NCI-H2196 treated with DMSO at 0.1 percent for 48 hours (cell line): ENCODE results near the gene NID1.

Experiments used
- DNase-seq: peaks from one replicate; lab custom pipeline; 2025; ENCODE audit not compliant: unreplicated experiment; lab: John Stamatoyannopoulos, UW

The NID1 gene

DNA sequence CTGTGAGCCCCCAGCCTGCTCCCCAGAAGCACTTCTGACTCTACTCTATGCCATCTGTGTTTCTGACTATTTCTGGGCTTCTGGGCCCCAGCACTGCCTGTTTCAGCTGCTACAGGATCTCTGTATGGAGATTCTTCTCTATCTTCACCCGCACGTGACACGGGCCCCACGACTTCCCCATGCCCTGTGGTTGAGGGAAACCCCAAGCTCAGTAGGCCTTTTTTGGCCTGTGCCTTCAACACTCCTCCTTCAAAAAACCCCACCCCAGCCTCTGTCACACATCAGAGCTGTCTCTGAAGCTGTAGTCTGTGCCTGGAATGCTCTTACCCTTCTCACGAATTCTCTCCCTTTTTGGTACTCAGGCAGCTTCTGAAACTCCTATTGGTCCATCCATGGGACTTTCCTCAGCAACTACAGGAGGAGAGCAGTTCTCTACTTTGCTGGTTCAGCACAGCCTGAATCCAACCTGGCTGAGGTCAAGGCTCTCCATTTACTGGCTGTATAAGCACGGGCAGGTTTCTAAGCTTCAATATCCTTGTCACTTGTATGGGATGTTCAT lies 2.0 kb upstream of the NID1 start:
- DNase-seq = no peak

DNA sequence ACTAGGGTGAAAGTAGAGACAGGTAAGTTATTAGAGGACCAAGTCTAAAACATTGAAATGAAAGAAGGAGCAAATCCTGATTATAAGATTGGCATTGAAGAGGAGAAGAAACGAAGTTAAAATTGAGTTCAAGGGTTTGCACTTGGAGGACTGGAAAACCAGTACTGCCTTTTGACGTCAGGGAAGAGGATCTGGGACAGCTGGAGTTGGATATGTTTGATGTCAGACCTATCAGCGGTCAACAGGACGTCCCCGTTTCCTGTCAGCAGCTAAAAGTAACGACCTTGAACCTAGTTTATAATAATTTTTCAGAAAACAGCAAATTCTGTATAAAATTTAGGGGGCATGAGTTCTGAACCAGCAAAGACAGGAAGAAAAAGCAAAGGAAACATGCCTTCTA lies 1.2 kb upstream of the NID1 start:
- DNase-seq = no peak

DNA sequence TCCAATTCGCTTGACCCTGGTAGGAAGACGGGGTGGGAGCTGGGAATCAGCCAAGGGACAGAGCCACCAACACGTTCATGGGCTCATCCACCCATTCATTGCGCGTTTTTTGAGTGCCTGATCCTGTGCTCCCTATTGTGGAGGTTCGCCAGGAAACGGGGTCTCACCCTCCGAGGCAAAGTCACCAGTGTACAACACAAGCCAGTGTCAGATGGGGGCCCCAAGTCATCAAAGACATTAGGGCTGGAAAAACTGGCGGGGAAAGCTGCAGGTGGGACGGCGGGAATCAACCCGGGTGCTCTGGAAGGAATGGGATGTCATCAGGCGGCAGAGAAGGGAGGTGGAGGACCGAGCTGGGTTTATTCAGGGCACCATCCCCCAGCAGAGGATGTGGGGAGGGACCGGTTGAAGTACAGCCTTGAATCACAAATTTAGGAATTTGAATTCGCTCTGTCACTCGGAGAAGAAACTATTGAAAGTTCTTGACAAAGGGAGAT lies 667 bp upstream of the NID1 start:
- DNase-seq = no peak

DNA sequence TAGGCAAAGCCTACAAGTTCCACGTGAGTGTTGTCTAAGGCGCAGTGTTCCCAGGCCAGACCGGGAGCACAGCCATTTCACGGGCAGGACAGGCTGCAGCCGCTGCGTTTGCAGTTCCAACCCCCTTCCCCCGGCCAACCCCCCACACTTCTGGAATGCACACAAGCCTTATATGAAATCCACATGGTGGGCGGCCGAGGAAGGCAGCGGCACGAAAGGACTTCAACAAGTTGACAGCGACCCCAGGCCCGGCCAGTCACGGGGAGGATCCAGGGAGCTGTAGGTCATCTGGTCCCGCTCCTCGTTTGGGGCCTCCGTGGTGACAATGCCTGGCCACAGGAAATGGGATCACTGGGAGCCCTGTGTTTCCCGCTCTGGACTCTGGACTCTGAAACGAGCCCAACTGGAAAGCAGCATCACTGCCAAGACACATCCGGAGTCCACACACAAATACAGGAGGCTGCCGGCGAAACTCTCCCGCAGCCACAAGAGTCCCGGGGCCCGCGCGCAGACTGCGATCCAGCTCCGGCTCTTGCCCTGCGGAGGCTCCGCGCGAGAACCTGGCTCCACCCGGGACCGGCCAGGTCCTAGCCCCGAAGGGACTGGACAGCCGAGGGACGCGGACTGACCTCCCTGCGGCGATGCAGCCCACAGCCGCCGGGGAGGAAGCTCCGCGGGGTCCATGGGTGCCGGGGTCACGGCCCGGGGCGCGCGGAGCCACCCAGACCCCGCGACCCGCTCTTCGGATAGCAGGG lies 794 bp downstream of the NID1 start:
- DNase-seq = no peak

DNA sequence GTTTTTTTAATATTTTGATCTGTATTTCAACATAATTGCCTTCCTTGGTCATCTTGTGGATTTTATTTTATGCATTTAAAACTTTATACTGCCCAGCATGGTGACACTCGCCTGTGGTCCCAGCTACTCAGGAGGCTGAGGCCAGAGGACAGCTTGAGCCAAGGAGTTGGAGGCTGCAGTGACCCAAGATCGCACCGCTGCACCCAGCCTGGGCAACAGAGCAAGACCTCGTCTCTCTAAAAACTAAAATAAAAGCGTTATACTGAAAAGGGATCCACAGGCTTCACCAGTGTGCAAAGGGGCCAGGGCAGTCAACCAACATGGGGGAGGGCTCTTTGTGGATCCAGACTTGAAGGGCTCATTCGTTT lies 1.4 kb downstream of the NID1 start:
- DNase-seq = no peak

DNA sequence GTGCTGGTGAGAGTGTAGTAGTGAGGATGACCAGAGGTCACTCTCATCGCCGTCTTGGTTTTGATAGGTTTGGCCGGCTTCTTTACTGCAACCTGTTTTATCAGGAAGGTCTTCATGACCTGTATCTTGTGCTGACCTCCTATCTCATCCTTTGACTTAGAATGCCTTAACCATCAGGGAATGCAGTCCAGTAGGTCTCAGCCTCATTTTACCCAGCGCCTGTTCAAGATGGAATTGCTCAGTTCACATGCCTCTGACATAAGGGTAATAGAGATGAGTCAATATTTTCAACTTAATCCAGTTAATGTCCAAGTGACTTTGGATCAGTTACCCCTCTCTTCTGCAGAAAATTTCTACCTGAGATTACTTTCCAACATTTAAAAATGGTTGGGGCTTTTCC lies 4.6 kb downstream of the NID1 start:
- no peak for DNase-seq

DNA sequence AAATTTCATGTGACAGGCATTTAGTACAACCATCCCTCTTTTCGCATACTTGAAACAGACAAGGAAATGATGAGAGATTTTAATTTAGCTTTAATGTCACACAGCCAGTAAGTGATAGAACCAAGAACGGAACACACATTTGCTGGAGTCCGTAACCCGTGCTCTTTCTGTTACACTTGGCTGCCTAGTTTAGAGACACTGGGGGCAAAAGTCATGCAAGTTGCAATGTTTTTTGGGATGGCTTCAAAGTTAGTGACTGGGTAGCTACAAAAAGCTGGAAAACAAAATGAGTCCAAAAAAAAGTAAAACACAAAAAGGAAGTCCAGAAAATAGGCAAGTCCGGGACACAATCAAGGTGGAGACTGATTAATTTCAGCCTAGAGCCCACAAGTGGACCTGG lies 5.9 kb downstream of the NID1 start:
- no peak for DNase-seq

DNA sequence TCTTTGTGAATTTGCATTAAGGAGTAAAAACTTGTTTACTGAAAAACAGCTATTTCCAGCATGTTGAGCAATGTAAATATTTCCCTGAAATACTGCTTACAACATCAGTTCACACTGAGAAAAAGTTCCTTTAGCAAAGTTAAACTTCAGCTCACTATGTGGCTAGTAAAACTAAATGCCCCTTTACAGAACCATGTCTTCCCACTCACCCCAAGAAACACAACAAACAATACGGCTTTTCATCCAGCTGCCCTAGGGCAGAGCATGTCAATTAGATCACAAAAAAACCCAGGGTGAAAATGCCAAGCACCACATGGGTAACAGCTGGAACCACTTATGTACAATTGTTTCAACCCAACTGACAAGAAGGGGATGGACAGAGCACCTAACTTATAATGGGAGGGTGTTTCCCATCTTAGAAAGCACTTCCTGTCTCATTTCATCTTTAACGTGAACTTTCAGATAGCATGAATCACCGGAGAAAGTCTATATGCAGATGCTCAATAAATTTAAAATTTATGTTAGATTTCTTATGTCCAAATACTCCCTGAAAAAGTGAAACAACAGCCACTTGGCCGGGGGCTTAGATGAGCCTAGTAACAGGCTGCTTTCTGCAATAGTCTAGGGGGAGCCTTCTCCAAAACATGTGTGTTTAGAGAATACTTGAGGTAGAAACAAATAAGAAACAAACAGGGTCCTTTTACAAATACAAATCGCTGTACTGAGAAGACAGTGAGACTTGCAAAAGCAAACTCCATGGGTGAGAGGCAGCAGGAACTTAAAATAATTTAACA lies 6.6 kb downstream of the NID1 start:
- DNase-seq = no peak

DNA sequence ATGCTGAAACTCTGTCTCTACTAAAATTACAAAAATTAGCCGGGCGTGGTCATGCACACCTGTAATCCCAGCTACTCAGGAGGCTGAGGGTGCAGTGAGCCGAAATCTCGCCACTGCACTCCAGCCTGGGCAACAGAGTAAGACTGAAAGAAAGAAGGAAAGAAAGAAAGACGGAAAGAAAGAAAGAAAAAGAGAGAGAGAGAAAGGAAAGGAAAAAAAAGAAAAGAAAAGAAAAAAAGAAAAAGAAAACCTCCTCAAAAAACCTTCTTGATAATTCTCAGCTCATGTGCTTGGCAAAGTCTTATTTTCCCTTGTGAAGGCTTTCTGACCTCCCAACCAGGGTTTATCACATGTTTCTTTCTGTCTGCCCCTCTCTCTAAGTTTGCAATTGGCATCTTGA lies 7.3 kb downstream of the NID1 start:
- no peak for DNase-seq

DNA sequence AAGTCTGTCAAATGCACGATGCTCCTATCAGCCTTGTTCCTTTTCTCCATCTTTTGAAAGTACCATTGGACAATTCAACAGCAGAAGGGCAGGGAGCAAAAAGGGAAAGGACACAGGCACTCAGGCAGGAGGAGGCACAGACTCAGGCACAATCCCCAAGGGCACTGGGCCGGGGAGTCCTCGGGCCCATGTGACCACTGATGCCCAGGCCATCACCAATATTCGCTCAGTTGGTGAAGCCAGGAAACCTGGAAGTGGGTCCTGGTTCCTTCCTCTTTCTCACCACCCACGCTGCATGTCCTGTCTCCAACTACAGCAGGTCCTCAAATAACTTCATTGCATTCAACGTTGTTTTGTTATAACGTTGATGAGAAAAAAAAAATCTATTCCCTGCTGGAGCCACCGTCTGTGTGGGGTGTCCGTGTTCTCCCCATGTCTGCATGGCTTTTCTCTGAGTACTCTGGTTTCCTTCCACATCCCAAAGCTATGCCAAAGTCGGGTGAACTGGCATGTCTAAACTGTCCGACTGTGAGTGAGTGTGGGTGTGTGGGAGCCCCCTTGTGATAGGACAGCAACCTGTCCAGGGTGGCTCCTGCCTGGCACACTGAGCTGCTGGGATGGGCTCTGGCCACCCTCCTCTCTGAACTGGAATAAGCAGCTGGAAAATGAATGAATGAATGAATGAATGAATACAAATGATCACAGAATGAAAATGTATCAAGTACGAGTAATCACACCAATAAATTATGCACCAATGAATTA lies 12.5 kb downstream of the NID1 start:
- no peak for DNase-seq

DNA sequence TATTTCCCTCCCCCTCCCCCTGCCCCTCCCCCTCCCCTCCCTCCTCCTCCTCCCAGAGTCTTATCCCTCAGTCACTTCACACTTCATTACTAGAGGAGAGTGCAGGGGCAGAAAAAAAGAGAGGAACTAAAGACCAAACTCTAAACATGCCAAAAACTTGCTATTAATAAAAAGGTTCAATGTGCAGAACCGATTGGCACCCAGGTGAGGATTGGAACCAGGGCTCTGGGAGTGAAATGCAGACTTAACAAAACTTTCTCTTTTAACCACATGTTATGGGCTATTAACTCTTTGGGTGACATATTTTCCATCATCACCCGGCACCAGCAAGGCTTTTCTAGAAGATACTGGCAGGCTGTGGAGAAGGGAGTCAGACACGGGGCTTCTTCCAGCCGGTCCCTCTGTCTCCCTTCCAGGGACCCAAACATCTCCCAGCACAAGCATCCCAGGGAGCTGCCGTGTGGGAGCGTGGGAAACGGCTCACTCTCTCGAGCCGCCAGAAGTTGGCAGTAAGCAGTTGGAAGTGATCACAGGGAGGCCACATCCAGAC lies 13.6 kb downstream of the NID1 start:
- no peak for DNase-seq

DNA sequence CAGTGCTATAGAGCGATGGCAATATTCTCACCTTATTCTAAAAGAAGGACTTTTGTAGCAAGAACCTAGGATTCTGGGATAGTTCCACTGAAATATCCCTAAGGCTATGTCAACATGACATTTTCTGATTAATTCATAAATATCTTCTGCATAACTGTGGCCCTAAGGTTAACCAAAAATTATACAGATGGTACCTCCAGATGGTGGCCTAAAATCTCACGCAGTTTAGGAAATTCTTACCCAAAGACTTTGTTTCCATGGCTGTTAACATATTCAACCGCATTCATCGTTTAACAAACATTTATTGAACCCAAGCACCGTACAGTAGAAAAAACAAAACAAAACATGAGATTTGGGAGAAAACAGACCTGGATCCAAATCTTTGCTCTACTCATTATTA lies 19.1 kb downstream of the NID1 start:
- DNase-seq = no peak

DNA sequence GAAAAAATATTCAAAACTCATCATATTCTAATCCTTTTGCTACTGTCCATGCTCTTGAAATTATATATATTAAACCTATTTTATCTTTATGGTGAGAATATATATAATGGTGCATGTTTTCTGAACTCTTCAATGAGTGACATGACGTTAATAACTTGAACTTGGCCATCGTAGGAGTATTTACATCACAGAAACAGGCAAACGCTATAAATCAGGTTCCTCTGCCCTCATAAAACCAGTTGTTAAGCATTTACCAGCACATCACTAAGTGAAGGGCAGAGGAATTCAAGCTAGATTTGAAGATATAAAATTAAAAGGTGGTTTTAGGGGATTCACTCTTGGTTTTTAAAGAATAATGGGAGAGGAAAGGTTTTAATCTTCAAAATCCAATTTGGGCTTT lies 20.5 kb downstream of the NID1 start:
- DNase-seq = no peak

DNA sequence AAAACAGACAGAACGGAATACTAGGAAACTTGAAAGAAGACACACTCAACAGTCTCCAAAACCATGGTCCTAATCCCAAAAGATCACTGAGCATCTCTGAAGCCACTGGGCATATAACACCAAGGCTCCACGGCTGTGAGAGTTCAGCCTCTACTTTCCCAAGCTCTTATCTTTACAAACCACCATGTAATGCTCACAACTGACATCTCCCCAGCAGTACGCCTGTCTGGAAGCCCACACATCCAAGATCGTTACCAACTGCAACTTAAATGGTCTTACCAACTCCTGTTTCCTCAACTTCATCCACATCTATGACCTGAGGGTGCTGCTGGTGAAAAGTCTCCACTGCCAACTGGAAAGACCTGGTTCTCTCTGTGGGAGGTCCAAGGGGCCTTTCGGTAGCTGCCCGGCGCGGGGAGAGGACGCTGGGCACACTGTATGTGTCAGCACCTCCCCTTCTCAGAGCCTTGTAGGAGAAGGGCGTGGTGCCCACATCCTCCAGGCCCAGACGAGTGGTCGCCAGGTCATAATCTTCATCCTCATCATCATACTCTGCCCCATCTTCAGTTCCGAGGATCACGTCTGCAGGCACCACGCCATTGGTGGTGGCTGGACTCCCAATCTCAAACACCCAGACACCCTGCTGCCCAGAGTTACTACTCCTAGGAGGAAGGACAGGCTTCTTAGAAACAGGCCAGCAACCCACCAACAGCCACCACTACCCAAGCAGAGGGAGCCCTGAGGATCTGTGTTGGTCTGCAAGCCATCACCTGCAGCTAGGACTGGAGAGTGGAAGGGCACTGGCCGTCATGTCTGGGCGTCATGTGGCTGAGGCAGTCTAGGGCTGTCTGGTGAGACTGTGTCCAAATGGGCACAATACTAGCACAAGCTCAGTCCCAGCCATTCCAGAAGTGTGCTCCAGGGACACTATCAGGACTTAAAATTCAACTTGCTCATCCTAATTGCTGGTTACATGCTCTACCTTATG lies 23.0 kb downstream of the NID1 start:
- no peak for DNase-seq

DNA sequence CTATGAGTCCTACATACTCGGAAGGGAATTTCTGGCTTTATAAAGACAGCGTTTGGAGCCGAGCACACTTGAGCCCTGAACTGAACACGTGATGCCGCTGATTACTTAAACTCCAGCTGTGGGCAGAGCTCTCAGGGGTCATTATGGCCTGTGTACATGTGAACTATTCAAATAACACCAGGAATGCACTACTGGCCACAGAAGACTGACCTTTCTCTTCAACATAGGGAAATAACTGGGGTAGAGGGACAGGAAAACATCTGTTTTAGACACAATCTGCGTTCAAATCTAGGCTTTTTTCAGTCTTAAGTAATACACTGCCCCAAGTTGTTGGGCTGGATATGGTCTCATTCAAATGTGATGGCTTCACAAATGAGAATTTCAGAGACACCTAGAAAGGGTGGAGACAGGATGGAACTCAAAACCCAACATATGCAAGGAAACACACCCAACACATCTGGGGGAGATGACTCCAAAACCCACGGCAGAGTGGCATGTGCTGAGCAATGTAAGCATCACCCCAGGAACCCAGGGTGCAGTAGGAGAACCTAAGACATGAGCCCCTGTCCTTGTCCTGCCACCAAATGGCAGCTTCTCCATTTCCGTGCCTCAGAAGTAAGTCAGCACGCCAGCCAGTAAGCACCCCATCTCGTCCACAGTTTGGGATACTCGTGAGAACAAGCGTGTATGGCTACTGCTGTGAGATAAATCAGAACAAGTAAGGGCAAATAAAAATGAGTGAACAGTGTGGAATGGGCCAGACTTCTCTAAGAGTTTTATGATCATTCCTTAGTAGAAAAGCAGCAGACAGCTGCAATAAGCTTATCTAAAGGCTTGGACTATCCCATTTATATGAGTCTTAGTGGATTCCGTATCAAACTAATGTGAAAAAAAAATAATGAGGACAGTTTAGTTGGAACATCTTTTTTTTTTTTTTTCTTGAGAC lies 24.9 kb downstream of the NID1 start:
- no peak for DNase-seq

DNA sequence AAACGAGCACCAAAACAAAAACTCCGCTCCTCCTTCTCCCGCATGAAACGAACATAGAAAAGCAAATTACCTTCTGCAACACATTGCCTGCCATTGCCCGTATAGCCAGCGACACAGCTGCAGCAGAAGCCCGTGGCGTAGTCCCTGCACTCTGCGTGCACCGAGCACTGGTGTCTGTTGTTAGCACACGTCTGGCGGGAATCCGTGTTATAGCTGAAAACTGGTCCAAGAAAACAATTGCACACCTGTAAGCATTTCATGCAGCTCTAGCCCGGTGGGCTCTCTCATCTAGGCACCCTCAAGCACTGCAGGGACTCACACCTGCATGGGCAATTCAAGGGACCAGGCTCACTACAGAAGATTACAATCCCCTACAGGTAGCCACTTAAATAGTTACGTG lies 26.9 kb downstream of the NID1 start:
- DNase-seq = no peak

DNA sequence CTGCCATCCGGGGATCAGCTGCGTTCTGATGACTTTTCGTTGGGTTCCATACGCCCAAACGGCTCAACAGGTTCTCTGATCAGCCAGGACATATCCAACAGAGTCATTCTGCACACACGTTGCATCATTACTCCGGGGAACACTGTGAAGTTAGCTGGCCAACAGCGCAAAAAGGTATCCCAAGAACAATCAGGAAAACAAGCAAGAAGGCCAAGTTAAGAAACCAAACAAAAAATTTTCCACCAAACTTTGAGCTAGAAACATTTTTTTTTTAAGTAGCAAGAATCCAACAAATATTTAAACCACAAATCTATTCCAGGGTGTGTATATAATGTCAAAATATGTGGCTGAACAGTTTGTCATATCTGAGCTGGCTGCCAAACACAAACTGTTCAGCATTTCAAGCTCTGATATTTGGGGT lies 29.2 kb downstream of the NID1 start:
- DNase-seq = no peak

DNA sequence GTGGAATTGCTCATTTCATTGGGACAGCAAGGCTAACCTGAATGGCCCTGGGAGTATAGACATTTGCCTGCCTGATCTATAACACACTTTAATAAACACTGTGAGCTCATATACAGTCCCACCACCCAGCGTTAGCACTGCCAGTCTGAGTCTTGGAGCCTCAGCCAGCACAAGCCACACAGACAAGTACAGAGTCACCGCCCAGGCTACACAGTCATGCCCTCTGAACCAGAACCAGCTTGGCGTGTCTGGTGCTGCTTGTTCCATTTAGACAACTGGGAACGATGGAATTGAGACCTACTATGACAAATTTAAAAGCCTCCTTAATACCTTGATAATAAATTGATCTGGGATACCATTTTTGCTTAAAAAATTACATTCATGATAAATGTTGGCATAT lies 31.6 kb downstream of the NID1 start:
- DNase-seq = no peak

DNA sequence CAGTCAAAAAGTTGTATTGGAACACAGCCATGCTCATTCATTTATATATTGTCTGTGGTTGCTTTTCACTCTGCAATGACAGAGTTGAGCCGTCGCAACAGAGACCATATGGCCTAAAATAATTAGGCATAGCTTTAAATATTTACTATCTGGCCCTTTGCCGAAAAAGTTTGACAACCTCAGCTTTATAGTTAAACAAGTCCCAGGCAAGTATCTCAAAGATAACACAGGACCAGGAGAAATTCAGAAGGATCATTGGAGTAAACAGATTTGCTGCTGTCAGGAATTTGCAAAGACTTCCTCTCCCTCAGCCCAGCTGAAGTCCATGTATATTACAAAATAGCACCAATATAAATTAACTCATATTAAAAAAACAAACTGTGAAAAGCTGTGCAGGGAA lies 34.4 kb downstream of the NID1 start:
- no peak for DNase-seq
